OCI-LY7 (cell line): ENCODE measurements around the gene BTG4.

Source experiments
- EZH2phosphoT487 ChIP-seq: fragments of 200-600 bp; sonication (generic); IDR thresholded peaks from 2 replicates; pipeline ENCODE4 v1.6.1; 2018; ENCODE audit warnings: low read depth, borderline replicate concordance, mild to moderate bottlenecking, mixed run types, antibody characterized with exemption, low read length, moderate library complexity, mixed read lengths
- TF ChIP-seq, protein P1 (sequence below): fragments of 200-600 bp; sonication (generic); conservative IDR thresholded peaks from 2 replicates; pipeline ENCODE4 v1.5.1; 2014; ENCODE audit warnings: mild to moderate bottlenecking, antibody characterized with exemption, low read length, moderate library complexity, mixed read lengths

DNA sequence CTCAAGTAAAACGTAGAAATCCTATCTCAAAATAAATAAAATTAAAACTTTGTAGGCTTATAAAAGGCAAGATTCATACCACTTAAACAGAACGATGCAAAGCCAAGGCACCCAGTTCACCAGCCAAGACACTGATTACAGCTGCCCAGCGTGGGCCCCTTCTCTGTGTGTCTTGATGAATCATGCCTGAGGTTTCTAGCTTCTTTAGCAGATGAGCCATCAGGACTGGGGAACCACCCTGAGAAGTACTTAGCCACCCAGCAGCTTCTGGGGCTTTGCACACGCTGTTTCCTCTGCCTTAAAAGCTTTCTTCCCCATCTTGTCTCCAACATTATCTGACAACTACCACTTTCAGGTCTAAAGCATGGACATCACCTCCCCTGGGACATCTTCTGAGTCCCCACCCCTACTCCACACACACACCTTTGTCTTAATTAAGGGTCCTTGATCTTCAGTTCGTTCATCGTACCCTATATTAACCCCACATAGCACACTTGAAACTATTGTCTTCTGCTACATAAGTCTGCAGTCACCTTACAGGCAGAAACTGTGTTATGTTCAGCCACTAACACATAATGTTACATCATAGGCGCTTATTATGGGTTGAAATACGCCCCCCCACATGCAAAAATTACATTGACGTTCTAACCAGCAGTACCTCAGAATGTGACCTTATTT lies 19.6 kb upstream of the BTG4 start:
- TF ChIP-seq, protein P1, sequence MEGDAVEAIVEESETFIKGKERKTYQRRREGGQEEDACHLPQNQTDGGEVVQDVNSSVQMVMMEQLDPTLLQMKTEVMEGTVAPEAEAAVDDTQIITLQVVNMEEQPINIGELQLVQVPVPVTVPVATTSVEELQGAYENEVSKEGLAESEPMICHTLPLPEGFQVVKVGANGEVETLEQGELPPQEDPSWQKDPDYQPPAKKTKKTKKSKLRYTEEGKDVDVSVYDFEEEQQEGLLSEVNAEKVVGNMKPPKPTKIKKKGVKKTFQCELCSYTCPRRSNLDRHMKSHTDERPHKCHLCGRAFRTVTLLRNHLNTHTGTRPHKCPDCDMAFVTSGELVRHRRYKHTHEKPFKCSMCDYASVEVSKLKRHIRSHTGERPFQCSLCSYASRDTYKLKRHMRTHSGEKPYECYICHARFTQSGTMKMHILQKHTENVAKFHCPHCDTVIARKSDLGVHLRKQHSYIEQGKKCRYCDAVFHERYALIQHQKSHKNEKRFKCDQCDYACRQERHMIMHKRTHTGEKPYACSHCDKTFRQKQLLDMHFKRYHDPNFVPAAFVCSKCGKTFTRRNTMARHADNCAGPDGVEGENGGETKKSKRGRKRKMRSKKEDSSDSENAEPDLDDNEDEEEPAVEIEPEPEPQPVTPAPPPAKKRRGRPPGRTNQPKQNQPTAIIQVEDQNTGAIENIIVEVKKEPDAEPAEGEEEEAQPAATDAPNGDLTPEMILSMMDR: no peak
- no peak for TF ChIP-seq EZH2phosphoT487
